ENCODE data around the gene ARNT2.

Gene ARNT2

DNA sequence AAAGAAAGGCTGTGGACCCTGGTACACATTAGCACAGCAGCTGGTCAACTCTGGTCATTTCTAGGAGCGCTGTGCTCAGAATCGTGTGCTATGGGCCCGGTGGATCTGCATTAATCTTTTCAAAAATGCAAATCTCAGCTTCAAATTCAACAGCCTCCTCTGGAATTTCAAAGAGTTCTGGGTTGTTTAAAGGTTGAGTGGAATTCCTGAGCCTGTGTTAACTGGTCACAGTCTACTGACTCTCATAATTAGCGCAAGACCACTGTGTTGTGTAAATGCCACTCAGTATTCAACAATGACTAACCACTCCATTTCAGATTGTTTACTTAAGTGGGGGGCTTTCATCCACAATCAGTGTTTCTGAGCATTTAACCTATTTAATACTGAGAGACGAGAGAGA is 2.7 kb upstream of the ARNT2 start:
- DNase-seq (ENCODE audit: low read depth) = no peak
- H3K4me3 ChIP-seq (ENCODE audit: low read depth, low read length) = no peak overlapping the region
- TF ChIP-seq, protein P1, sequence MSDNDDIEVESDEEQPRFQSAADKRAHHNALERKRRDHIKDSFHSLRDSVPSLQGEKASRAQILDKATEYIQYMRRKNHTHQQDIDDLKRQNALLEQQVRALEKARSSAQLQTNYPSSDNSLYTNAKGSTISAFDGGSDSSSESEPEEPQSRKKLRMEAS (IDR thresholded peaks at IDR 0.05; ENCODE audit: low read depth, low read length) = no peak
- TF ChIP-seq MYC (IDR thresholded peaks at IDR 0.05; ENCODE audit: low read depth, low read length) (no peak), CTCF (IDR thresholded peaks at IDR 0.05; ENCODE audit: low read depth, low read length) (no peak), POLR2A (IDR thresholded peaks at IDR 0.05; ENCODE audit: extremely low read depth, insufficient read length) (no peak)

- no peak for DNase-seq (ENCODE audit: low read depth)
- TF ChIP-seq, protein P1 (IDR thresholded peaks at IDR 0.05; ENCODE audit: low read depth, low read length) = no peak
- TF ChIP-seq MYC (IDR thresholded peaks at IDR 0.05; ENCODE audit: low read depth, low read length) = no peak
- TF ChIP-seq CTCF (IDR thresholded peaks at IDR 0.05; ENCODE audit: low read depth, low read length) = no peak
- no peak for TF ChIP-seq POLR2A (IDR thresholded peaks at IDR 0.05; ENCODE audit: extremely low read depth, insufficient read length)
- no peak overlapping the region for H3K4me3 ChIP-seq (ENCODE audit: low read depth, low read length)
Observed at GRCh38 chr15:80402339-80402738, 1.8 kb upstream of the ARNT2 start.

- no peak for TF ChIP-seq POLR2A (IDR thresholded peaks at IDR 0.05; ENCODE audit: extremely low read depth, insufficient read length)
- TF ChIP-seq, protein P1 (IDR thresholded peaks at IDR 0.05; ENCODE audit: low read depth, low read length) = no peak
- no peak for TF ChIP-seq CTCF (IDR thresholded peaks at IDR 0.05; ENCODE audit: low read depth, low read length)
- no peak for TF ChIP-seq MYC (IDR thresholded peaks at IDR 0.05; ENCODE audit: low read depth, low read length)
- H3K4me3 ChIP-seq (ENCODE audit: low read depth, low read length) = no peak overlapping the region
Observed at GRCh38 chr15:80403712-80404056, 498 bp upstream of the ARNT2 start.

GRCh38 chr15:80404761-80405553 is 775 bp downstream of the ARNT2 start:
- H3K4me3 ChIP-seq (ENCODE audit: low read depth, low read length) = no peak overlapping the region
- DNase-seq (ENCODE audit: low read depth) = no peak
- TF ChIP-seq POLR2A (IDR thresholded peaks at IDR 0.05; ENCODE audit: extremely low read depth, insufficient read length) = no peak
- TF ChIP-seq MYC (IDR thresholded peaks at IDR 0.05; ENCODE audit: low read depth, low read length) = no peak
- TF ChIP-seq CTCF (IDR thresholded peaks at IDR 0.05; ENCODE audit: low read depth, low read length) = no peak
- TF ChIP-seq, protein P1 (IDR thresholded peaks at IDR 0.05; ENCODE audit: low read depth, low read length) = no peak

More at GRCh38 chr15:80403712-80404056, 498 bp upstream of the ARNT2 start:
- DNase-seq (ENCODE audit: low read depth) = no peak

DNA sequence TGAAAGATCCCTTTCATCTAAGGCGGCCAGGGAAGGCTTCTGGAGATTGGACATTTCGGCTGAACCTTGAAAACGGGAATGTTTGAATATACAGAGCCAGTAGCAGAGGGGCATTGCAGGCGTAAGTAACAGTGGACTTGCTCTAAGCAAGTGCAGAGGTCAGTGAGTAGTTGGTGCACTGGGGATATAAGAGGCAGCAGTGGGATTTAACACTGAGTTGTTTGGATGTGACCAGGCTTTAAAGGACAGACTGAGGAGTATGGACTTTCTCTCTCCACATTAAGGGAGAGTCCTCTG is 1.3 kb downstream of the ARNT2 start:
- no peak for DNase-seq (ENCODE audit: low read depth)
- no peak for TF ChIP-seq POLR2A (IDR thresholded peaks at IDR 0.05; ENCODE audit: extremely low read depth, insufficient read length)
- TF ChIP-seq, protein P1 (IDR thresholded peaks at IDR 0.05; ENCODE audit: low read depth, low read length) = no peak
- TF ChIP-seq CTCF (IDR thresholded peaks at IDR 0.05; ENCODE audit: low read depth, low read length) = no peak
- TF ChIP-seq MYC (IDR thresholded peaks at IDR 0.05; ENCODE audit: low read depth, low read length) = no peak
- no peak overlapping the region for H3K4me3 ChIP-seq (ENCODE audit: low read depth, low read length)

All from NB4 (cell line).